ENCODE results near the gene ATXN10.
A peak's percentile ranks its signal among the peaks of the same experiment; 100 is the strongest.

Gene ATXN10

GRCh38 chr22:45638197-45638596 lies 33.4 kb upstream of the ATXN10 start:
- in situ Hi-C loops (cut with HindIII; ENCODE audit: low sequenced_read_pairs): no loop called here
- H3K4me3 ChIP-seq (ENCODE audit: low read depth, low read length): no peak overlapping the region
- TF ChIP-seq CTCF (IDR thresholded peaks at IDR 0.05; ENCODE audit: low read depth, low read length): no peak
- no peak for DNase-seq (ENCODE audit: low read depth, low spot score)

- in situ Hi-C loops (cut with HindIII; ENCODE audit: low sequenced_read_pairs): no loop called here
- TF ChIP-seq CTCF (IDR thresholded peaks at IDR 0.05; ENCODE audit: low read depth, low read length): no peak
- DNase-seq (ENCODE audit: low read depth, low spot score): peak; percentile 23
- H3K4me3 ChIP-seq (ENCODE audit: low read depth, low read length): no peak overlapping the region
Observed at GRCh38 chr22:45638834-45639746, 32.5 kb upstream of the ATXN10 start.

- no peak overlapping the region for H3K4me3 ChIP-seq (ENCODE audit: low read depth, low read length)
- in situ Hi-C loops (cut with HindIII; ENCODE audit: low sequenced_read_pairs): no loop called here
- no peak for TF ChIP-seq CTCF (IDR thresholded peaks at IDR 0.05; ENCODE audit: low read depth, low read length)
- no peak for DNase-seq (ENCODE audit: low read depth, low spot score)
Observed at GRCh38 chr22:45639747-45640102, 31.9 kb upstream of the ATXN10 start.

GRCh38 chr22:45640291-45640940 lies 31.2 kb upstream of the ATXN10 start:
- DNase-seq (ENCODE audit: low read depth, low spot score): no peak
- H3K4me3 ChIP-seq (ENCODE audit: low read depth, low read length): no peak overlapping the region
- in situ Hi-C loops (cut with HindIII; ENCODE audit: low sequenced_read_pairs): no loop called here
- no peak for TF ChIP-seq CTCF (IDR thresholded peaks at IDR 0.05; ENCODE audit: low read depth, low read length)

GRCh38 chr22:45640941-45641621 lies 30.6 kb upstream of the ATXN10 start:
- no peak for DNase-seq (ENCODE audit: low read depth, low spot score)
- no peak for TF ChIP-seq CTCF (IDR thresholded peaks at IDR 0.05; ENCODE audit: low read depth, low read length)
- in situ Hi-C loops (cut with HindIII; ENCODE audit: low sequenced_read_pairs): no loop called here
- H3K4me3 ChIP-seq (ENCODE audit: low read depth, low read length): no peak overlapping the region

GRCh38 chr22:45642986-45643385 lies 28.6 kb upstream of the ATXN10 start:
- in situ Hi-C loops (cut with HindIII; ENCODE audit: low sequenced_read_pairs): no loop called here
- no peak for TF ChIP-seq CTCF (IDR thresholded peaks at IDR 0.05; ENCODE audit: low read depth, low read length)
- no peak overlapping the region for H3K4me3 ChIP-seq (ENCODE audit: low read depth, low read length)
- DNase-seq (ENCODE audit: low read depth, low spot score): no peak

Measured in astrocyte of the spinal cord (primary cell).